ENCODE data around the gene RIOK1. TPM values are rescaled to one million over a fixed set of nuclear protein-coding genes. Genes with fewer than 3 reads are reported as not detected.

The RIOK1 gene
- total and polyA plus RNA-seq, 2 of the 8 experiments (the other 6 are each of a cell fraction or from before 2014, with no cell fraction given): 11.8 to 26.9 TPM

- TF ChIP-seq SIRT6 (IDR thresholded peaks at IDR 0.05; ENCODE audit: low read length): no peak
- TF ChIP-seq TBP (IDR thresholded peaks at IDR 0.05; ENCODE audit: low read depth, low read length): no peak
- TF ChIP-seq CBX5 (IDR thresholded peaks at IDR 0.05; ENCODE audit: low read depth, low read length): no peak
Observed at GRCh38 chr6:7467007-7467897, 77.6 kb downstream of the RIOK1 start (continued).

Other genes with a start within 250 kb of the RIOK1 start
- gene SSR1, start 76.6 kb upstream of the RIOK1 start, total RNA-seq (2021; fragmentation: NEBNext Ultra II Directional; extraction: Animal tissue kit (Norgen Biotek cat#: 25700)): 98.9 and 117 TPM in 2 replicates
- gene SSR1, start 76.6 kb upstream of the RIOK1 start, polyA plus RNA-seq (2011; rRNA removed): 15.4 and 26.6 TPM in 2 replicates
- gene CAGE1, start 66 bp upstream of the RIOK1 start, total RNA-seq (2021; fragmentation: NEBNext Ultra II Directional; extraction: Animal tissue kit (Norgen Biotek cat#: 25700)): 0.09 TPM in 1 of 2 replicates, not detected in the other
- gene CAGE1, start 66 bp upstream of the RIOK1 start, polyA plus RNA-seq (2011; rRNA removed): 0.02 TPM in 1 of 2 replicates, not detected in the other
- 48.5 and 50.5 TPM in 2 replicates for gene DSP, start 151.9 kb downstream of the RIOK1 start, total RNA-seq (2021; fragmentation: NEBNext Ultra II Directional; extraction: Animal tissue kit (Norgen Biotek cat#: 25700))
- 12.8 and 14.3 TPM in 2 replicates for gene DSP, start 151.9 kb downstream of the RIOK1 start, polyA plus RNA-seq (2011; rRNA removed)
- 20.5 and 21.0 TPM in 2 replicates for gene SNRNP48, start 200.4 kb downstream of the RIOK1 start, total RNA-seq (2021; fragmentation: NEBNext Ultra II Directional; extraction: Animal tissue kit (Norgen Biotek cat#: 25700))
- 4.3 and 7.7 TPM in 2 replicates for gene SNRNP48, start 200.4 kb downstream of the RIOK1 start, polyA plus RNA-seq (2011; rRNA removed)

All from H1 (cell line).